ENCODE results near the gene ADAM17. TPM values are rescaled to one million over a fixed set of nuclear protein-coding genes. Genes with fewer than 3 reads are reported as not detected.

ADAM17 gene
- total RNA-seq, 1 donor, result 59.2 TPM

DNA sequence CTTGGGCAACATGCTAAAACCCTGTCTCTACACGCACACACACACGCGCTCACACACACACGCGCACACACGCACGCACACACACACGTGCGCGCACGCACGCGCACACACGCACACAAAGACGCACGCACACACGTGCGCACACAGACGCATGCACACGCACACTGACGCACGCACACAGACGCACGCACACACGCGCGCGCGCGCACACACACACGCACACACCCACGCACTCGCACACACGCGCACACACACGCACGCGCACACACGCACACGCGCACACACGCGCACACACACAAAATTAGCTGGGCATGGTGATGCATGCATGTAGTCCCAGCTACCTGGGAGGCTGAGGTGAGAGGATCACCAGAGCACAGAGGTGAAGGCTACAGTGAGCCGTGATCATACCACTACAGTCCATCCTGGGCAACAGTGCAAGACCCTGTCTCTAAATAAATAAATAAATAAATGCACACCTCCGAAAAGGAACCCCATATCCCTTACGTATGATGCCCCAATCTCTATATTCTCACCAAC is 89.4 kb downstream of the ADAM17 start:
- TF ChIP-seq, protein P1, sequence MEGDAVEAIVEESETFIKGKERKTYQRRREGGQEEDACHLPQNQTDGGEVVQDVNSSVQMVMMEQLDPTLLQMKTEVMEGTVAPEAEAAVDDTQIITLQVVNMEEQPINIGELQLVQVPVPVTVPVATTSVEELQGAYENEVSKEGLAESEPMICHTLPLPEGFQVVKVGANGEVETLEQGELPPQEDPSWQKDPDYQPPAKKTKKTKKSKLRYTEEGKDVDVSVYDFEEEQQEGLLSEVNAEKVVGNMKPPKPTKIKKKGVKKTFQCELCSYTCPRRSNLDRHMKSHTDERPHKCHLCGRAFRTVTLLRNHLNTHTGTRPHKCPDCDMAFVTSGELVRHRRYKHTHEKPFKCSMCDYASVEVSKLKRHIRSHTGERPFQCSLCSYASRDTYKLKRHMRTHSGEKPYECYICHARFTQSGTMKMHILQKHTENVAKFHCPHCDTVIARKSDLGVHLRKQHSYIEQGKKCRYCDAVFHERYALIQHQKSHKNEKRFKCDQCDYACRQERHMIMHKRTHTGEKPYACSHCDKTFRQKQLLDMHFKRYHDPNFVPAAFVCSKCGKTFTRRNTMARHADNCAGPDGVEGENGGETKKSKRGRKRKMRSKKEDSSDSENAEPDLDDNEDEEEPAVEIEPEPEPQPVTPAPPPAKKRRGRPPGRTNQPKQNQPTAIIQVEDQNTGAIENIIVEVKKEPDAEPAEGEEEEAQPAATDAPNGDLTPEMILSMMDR (IDR thresholded peaks at IDR 0.05; ENCODE audit: insufficient read depth, low read depth, low read length), result no peak
- DNase-seq (ENCODE audit: low read depth), result no peak
- no peak overlapping the region for H3K4me3 ChIP-seq (ENCODE audit: low read depth, low read length)

GRCh38 chr2:9465170-9465569 is 90.5 kb downstream of the ADAM17 start:
- no peak overlapping the region for H3K4me3 ChIP-seq (ENCODE audit: low read depth, low read length)
- TF ChIP-seq, protein P1 (IDR thresholded peaks at IDR 0.05; ENCODE audit: insufficient read depth, low read depth, low read length), result no peak
- DNase-seq (ENCODE audit: low read depth), result no peak

- H3K4me3 ChIP-seq (ENCODE audit: low read depth, low read length), result no peak overlapping the region
- DNase-seq (ENCODE audit: low read depth), result no peak
- TF ChIP-seq, protein P1 (IDR thresholded peaks at IDR 0.05; ENCODE audit: insufficient read depth, low read depth, low read length), result no peak
These were observed 92.0 kb downstream of the ADAM17 start for GRCh38 chr2:9463698-9464034.

DNA sequence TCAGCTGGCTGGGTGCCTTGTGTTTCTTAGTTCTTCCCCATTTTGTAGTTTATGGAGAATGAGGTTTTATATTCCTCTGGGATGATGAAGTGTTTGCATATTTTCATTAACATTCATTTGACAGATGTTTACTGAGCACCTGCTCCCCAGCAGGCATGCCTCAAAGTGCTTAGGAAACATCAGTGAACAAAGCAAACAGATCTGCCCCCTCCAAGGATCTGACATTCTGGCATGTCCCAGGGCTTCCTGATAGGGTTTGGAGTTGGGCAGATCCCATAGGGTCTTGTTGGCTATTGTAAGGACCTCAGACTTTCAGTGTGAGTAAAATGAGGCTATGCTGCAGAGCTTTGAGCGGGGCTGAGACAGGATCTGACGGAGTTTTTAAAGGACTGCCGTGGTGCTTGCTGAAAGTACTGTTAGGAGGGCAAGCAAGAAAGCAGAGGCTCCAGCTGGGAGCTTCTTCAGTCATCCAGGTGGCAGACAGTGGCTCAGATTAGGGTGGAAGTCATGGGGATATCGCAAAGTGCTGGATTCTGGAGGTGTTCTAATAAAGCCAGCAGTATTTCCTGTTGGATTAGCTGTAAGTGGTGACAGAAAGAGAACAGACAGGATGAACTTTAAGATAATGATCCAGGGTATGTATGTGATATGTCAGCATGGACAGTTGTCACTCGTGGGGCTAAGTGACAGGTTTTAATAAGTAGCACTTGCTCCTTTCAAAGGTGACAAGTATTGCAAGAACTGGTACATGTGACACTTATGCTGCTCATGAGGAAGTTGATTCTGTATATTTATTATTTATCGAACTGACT is 92.5 kb downstream of the ADAM17 start:
- DNase-seq (ENCODE audit: low read depth), result no peak
- TF ChIP-seq, protein P1 (IDR thresholded peaks at IDR 0.05; ENCODE audit: insufficient read depth, low read depth, low read length), result no peak
- H3K4me3 ChIP-seq (ENCODE audit: low read depth, low read length), result no peak overlapping the region

- no peak for DNase-seq (ENCODE audit: low read depth)
- TF ChIP-seq, protein P1 (IDR thresholded peaks at IDR 0.05; ENCODE audit: insufficient read depth, low read depth, low read length), result no peak
- H3K4me3 ChIP-seq (ENCODE audit: low read depth, low read length), result no peak overlapping the region
These were observed 93.3 kb downstream of the ADAM17 start for GRCh38 chr2:9462313-9462712.

DNA sequence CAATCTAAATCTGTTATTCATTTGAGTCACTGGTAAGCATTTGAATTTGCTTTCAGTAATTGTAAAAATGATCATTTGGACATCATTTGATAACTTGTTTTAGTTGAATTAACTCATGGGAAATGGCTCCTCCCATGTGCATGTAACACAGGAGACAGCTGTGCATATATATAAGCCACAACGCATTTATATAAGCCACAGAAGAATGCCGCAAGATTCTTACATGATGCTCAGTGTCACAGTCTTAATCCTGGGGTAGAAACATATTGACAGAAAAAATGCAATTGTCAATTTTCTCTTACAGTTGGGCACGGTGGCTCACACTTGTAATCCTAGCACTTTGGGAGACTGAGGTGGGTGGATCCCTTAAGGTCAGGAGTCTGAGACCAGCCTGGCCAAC is 94.6 kb downstream of the ADAM17 start:
- H3K4me3 ChIP-seq (ENCODE audit: low read depth, low read length), result no peak overlapping the region
- DNase-seq (ENCODE audit: low read depth), result no peak
- TF ChIP-seq, protein P1 (IDR thresholded peaks at IDR 0.05; ENCODE audit: insufficient read depth, low read depth, low read length), result no peak
